CD4-positive, CD25-positive, alpha-beta regulatory T cell (primary cell): Measurements from ENCODE around the gene SLC38A2. TPM values are rescaled to one million over a fixed set of nuclear protein-coding genes. Genes with fewer than 3 reads are reported as not detected.

Experiments used
- ATAC-seq, 2 donors: fragments of 150-1000 bp; cut with Tn5 transposase; one replicate each; pipeline ENCODE4 v1.10.0; 2021; ENCODE audit warnings: low read depth in 2 of 2, moderate number of reproducible peaks in 2 of 2, moderate library complexity in 1 of 2
- DNase-seq, 3 donors: peaks; one replicate each; pipeline versions ENCODE4 v3.0.0 to v3.0.0-alpha.2; 2012 to 2022; ENCODE audit warnings: mixed read lengths in 1 of 3
- H3K27ac ChIP-seq: one replicate; pipeline ENCODE4 v1.7.0; 2013; ENCODE audit warnings: mild to moderate bottlenecking, low read length; ENCODE audit not compliant: insufficient read depth, poor library complexity, severe bottlenecking
- H3K27me3 ChIP-seq: one replicate; pipeline ENCODE4 v1.7.0; 2013; ENCODE audit warnings: low read length; ENCODE audit not compliant: control insufficient read depth, insufficient read depth
- H3K36me3 ChIP-seq: one replicate; pipeline ENCODE4 v1.7.0; 2013; ENCODE audit warnings: mild to moderate bottlenecking, low read length, moderate library complexity; ENCODE audit not compliant: control insufficient read depth, insufficient read depth
- H3K4me1 ChIP-seq: 2 replicates; pipeline ENCODE4 v1.7.0; 2013; ENCODE audit warnings: mild to moderate bottlenecking, low read length; ENCODE audit not compliant: insufficient read depth, control insufficient read depth, poor library complexity, severe bottlenecking
- H3K4me3 ChIP-seq: one replicate; pipeline ENCODE4 v1.7.0; 2013; ENCODE audit warnings: low read depth, mild to moderate bottlenecking, low read length, moderate library complexity
- H3K9me3 ChIP-seq, 2 experiments: 1 replicate in 1 of 2; 2 replicates in 1 of 2; pipeline ENCODE4 v1.7.0; 2013; ENCODE audit warnings: low read length in 2 of 2, mild to moderate bottlenecking in 1 of 2, moderate library complexity in 1 of 2; ENCODE audit not compliant: control insufficient read depth in 2 of 2
- H3K27ac Mint-ChIP-seq, 3 donors: one replicate each; pipeline ENCODE4 v1.8.0; 2020 to 2022; ENCODE audit warnings: mild to moderate bottlenecking in 3 of 3, mixed read lengths in 3 of 3, moderate library complexity in 2 of 3
- H3K27me3 Mint-ChIP-seq: one replicate; pipeline ENCODE4 v1.8.0; 2022; ENCODE audit warnings: mild to moderate bottlenecking, mixed read lengths
- H3K36me3 Mint-ChIP-seq: one replicate; pipeline ENCODE4 v1.8.0; 2020; ENCODE audit warnings: mixed read lengths
- H3K4me1 Mint-ChIP-seq, 4 donors: one replicate each; pipeline ENCODE4 v1.8.0; 2020 to 2022; ENCODE audit warnings: mixed read lengths in 4 of 4, mild to moderate bottlenecking in 1 of 4
- H3K4me3 Mint-ChIP-seq, 4 donors: one replicate each; pipeline ENCODE4 v1.8.0; 2020 to 2022; ENCODE audit warnings: mild to moderate bottlenecking in 4 of 4, mixed read lengths in 4 of 4, moderate library complexity in 3 of 4
- H3K9me3 Mint-ChIP-seq, 7 donors: one replicate each; pipeline ENCODE4 v1.8.0; 2020 to 2022; ENCODE audit warnings: mixed read lengths in 7 of 7, mild to moderate bottlenecking in 3 of 7, moderate library complexity in 2 of 7
- polyA plus RNA-seq, 4 donors: library from polyadenylated mRNA; unstranded; fragments of 300-500 nt; fragmentation: Illumina TruSeq; gene quantifications; one replicate each; pipeline ENCODE4 v1.2.3, GENCODE V29; 2021
- total RNA-seq: library from RNA; stranded (reverse); gene quantifications from one replicate; pipeline ENCODE4 v1.2.3, GENCODE V29; 2022

SLC38A2 gene
- total and polyA plus RNA-seq, 5 donors from 2014 or later: 53.0 to 186 (median 90.1) TPM

DNA sequence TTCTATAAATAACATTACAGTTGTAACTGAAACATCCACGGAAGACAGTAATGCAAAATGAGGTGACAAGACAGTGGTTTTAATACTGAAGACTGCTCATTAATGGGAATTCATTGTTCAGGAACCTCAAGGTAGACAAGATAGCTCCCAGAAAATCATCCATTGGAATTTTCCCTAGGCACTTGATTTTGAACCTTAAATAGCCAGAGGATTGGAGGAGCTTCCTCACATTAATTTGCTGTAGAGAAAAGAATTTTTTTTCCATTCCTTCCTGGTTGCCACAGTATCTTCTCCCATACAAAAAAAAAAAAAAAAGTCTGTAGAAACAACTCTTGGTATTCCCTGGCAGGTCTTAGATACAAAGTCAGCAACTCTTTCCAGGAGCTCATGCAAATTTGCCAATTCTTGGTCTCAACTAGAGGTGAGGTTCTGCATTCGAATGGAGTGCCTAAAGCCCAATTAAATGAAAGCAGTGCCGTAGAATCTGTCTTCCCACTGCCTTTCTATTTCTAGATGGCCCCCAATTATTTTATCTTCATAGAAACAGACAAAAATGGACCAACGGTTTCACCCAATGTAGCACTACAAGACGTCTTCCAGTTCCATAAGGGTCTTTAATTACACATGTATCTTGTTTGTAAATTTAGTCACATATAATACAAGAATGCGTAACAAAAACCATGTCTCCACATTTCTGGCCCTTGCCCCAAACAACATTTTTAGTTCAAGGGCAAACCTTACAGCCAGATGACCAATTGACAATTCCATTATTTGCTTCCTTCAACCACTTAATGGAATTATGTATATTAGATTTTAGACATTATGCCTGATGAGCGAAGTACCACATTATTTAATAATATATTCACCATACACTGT is 13.5 kb downstream of the SLC38A2 start:
- no peak for ATAC-seq
- DNase-seq: no peak
- Histone ChIP-seq H3K4me3 (no peak overlapping the region), H3K36me3 (peaks cover 54% of the 10 kb centered on the region), H3K27me3 (no peaks in the 10 kb centered on the region), H3K27ac (no peak overlapping the region), H3K9me3 (no peaks in the 10 kb centered on the region), H3K4me1 (peaks cover 12% of the 10 kb centered on the region)
- Mint-ChIP-seq H3K27ac (peak overlapping the region in 1 of 3 donors; percentile 14), H3K9me3 (no peaks in the 10 kb centered on the region), H3K4me3 (peak overlapping the region in 1 of 4 donors; percentile 40), H3K27me3 (no peaks in the 10 kb centered on the region), H3K4me1 (peaks cover 26 to 44% (median 32%) of the 10 kb centered on the region in 4 donors), H3K36me3 (peaks cover 50% of the 10 kb centered on the region)

DNA sequence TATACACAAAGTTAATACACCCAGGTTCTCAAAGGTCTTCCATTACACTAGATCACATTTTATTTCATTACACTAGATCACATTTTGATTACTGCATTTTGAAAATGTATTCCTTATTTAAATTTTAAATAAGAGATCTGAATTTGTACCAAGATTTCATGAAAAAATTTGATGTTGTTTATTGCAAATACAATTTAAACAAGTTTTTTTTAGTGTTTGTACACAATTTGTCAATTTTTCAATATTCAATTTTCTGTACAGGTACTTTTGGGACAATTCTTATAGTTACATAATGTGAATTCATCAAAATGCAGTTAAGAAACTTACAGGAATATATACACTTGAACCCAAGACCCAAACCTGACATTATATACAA is 14.3 kb downstream of the SLC38A2 start:
- Histone ChIP-seq H3K4me1 (peaks cover 14% of the 10 kb centered on the region), H3K4me3 (no peak overlapping the region), H3K36me3 (peaks cover 46% of the 10 kb centered on the region), H3K9me3 (no peaks in the 10 kb centered on the region), H3K27me3 (no peaks in the 10 kb centered on the region), H3K27ac (no peak overlapping the region)
- H3K27ac Mint-ChIP-seq: peak overlapping the region in 1 of 3 donors; percentile 5
- H3K4me1 Mint-ChIP-seq: peaks cover 24 to 40% (median 28%) of the 10 kb centered on the region in 4 donors
- no peaks in the 10 kb centered on the region for H3K9me3 Mint-ChIP-seq
- peaks cover 42% of the 10 kb centered on the region for H3K36me3 Mint-ChIP-seq
- ATAC-seq (no peak), DNase-seq (no peak)
- no peak overlapping the region for H3K4me3 Mint-ChIP-seq
- no peaks in the 10 kb centered on the region for H3K27me3 Mint-ChIP-seq

DNA sequence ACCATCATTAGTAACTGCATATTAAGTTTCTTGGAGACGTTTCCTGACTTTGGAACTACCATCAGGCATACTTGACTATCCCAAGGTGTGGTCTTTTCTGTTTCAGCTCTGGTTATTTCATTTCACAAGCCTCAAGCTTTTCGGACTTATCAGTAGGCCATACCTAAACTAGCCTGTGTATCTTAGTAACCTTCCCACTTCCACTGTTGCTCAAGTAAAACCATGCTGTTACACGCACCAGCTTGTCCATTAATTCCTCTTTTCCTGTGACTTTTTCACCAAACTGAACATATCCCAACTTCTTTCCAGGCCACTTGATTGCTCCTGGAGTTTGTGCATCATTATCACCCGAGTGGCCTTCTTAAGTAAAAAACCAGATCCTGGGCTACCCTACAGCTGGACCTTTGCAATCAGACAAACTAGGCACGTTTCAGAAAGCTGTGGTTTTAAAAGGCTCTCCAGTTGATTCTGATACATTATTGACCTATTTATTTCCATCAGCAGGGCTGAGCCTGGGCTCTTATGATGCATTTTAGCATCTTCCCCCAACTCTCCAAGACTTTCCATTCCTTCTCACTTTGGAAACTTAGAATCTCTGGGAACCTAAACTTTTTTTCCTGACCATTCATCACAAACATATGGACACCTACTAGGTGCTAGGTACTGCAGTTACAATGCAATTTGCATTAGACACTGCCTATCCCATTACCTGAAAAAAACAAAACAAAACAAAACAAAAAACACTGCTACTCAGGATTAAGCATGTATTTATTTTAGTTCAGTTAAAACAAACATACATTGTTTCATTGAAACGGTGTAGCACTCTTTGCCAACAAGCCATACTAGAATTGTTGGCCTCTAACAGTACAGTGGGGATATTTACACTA is 14.9 kb downstream of the SLC38A2 start:
- Mint-ChIP-seq H3K27ac (peak overlapping the region; percentile 5 to 55 (median 33)), H3K4me1 (peaks cover 17 to 34% (median 22%) of the 10 kb centered on the region in 4 donors), H3K9me3 (no peaks in the 10 kb centered on the region), H3K4me3 (peak overlapping the region in 1 of 4 donors; percentile 17), H3K36me3 (peaks cover 36% of the 10 kb centered on the region), H3K27me3 (no peaks in the 10 kb centered on the region)
- ATAC-seq (peak in 1 of 2 donors; percentile 18), DNase-seq (peak in 1 of 3 donors; percentile 22)
- Histone ChIP-seq H3K4me3 (no peak overlapping the region), H3K36me3 (peaks cover 40% of the 10 kb centered on the region), H3K27me3 (no peaks in the 10 kb centered on the region), H3K27ac (no peak overlapping the region), H3K4me1 (peaks cover 14% of the 10 kb centered on the region), H3K9me3 (no peaks in the 10 kb centered on the region)

DNA sequence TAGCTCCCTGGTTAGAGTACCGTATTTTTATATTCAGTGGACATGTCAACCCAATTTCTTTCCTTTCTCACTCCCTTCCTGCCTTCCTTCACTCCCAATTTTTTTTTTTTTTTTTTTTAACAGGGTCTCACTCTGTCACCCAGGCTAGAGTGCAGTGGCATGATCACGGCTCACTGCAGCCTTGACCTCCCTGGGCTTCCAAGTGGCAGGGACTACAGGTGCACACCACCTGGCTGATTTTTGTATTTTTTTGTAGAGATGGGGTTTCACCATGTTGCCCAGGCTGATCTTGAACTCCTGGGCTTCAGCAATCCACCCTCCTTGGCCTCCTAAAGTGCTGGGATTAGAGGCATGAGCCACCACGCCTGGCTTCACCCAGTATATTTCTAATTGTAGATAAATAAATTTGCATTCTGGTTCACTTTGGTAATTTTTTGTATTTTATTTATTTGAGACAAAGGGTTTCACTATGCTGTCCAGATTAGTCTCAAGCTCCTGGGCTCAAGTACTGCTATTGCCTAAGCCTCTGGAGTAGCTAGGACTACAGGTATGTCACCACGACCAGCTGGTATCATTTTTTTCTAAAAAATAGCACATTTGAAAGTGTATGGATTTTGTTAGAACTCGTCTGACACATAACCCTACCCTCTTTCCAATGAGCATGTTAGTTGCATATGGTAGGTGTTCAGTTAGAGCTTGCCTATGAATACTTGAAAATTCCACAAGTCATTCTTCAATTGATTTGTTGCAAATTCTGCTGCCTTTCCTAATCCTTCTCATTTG is 15.7 kb downstream of the SLC38A2 start:
- H3K4me3 Mint-ChIP-seq: no peak overlapping the region
- H3K9me3 Mint-ChIP-seq: no peaks in the 10 kb centered on the region
- Histone ChIP-seq H3K9me3 (no peaks in the 10 kb centered on the region), H3K36me3 (peaks cover 33% of the 10 kb centered on the region), H3K4me3 (no peak overlapping the region), H3K27ac (no peak overlapping the region), H3K4me1 (peaks cover 10% of the 10 kb centered on the region), H3K27me3 (no peaks in the 10 kb centered on the region)
- peaks cover 10 to 27% (median 16%) of the 10 kb centered on the region in 4 donors for H3K4me1 Mint-ChIP-seq
- no peaks in the 10 kb centered on the region for H3K27me3 Mint-ChIP-seq
- no peak for ATAC-seq
- peak overlapping the region in 1 of 3 donors; percentile 33 for H3K27ac Mint-ChIP-seq
- H3K36me3 Mint-ChIP-seq: peaks cover 29% of the 10 kb centered on the region
- no peak for DNase-seq

DNA sequence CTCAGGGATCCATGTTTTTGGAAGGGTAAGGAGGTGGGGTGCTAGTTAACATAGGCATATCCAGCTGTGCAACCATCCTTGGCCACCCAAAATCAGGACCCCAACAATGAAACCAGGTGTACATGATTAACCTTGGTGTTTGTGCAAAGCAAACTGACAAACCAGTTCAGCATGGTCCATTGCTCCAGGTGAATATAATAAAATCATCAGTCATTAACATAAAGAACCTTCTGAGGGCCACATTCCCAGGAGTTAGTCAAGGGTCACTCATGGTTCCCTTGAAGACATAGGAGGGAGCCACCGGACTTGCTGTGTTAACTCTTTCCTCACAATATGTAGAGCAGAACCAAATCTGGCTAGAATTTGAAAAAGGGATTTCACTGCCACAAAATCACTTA is 17.8 kb downstream of the SLC38A2 start:
- no peak for DNase-seq
- Histone ChIP-seq H3K36me3 (peaks cover 12% of the 10 kb centered on the region), H3K9me3 (no peaks in the 10 kb centered on the region), H3K4me1 (peaks cover 4% of the 10 kb centered on the region), H3K27me3 (no peaks in the 10 kb centered on the region), H3K27ac (no peak overlapping the region), H3K4me3 (no peak overlapping the region)
- Mint-ChIP-seq H3K27me3 (peaks cover 4% of the 10 kb centered on the region), H3K27ac (peak overlapping the region in 2 of 3 donors; percentile 44 to 68), H3K4me3 (no peak overlapping the region), H3K36me3 (peaks cover 12% of the 10 kb centered on the region), H3K9me3 (peaks cover 0 to 2% (median 0%) of the 10 kb centered on the region in 7 donors), H3K4me1 (peaks cover 0 to 15% (median 10%) of the 10 kb centered on the region in 4 donors)
- ATAC-seq: no peak

DNA sequence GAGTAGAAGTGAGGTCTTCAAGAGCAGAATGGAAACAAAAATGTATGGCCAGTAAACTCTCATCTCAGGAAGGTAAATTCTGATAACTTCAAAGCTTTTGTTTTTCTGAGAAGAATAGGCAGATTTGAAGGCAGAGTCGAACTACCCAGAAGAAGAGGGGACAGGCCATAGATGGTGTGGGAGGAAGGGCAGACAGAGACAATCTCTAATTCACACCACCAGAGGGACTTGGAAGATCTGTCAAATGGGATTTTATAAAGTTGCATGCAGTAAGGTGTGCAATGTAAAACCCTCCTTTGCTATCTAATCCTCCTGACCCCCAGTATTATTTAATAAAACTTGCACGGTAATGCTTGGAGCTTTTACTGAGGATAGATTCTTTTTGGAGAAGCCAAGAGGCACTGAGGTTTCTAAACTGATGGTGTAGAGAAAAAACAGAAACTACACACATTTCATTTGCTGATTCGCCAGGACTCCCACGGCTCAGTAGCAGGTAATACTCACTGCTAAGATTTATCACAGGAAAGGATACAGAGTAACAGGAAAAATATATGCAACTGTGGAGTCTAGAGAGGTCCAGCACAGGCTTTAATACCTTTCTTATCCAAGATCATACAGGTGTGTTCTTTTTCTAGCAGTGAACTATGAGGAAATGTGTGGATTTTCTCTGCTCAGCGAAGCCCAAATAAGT is 18.3 kb downstream of the SLC38A2 start:
- H3K27ac Mint-ChIP-seq: peak overlapping the region in 1 of 3 donors; percentile 44
- DNase-seq (peak in 1 of 3 donors; percentile 66), ATAC-seq (peak; percentile 24 to 43)

More for the DNA sequence above, 18.3 kb downstream of the SLC38A2 start:
- Histone ChIP-seq H3K4me3 (no peak overlapping the region), H3K27ac (no peak overlapping the region), H3K36me3 (peaks cover 7% of the 10 kb centered on the region), H3K9me3 (no peaks in the 10 kb centered on the region), H3K4me1 (peaks cover 4% of the 10 kb centered on the region), H3K27me3 (no peaks in the 10 kb centered on the region)
- H3K27me3 Mint-ChIP-seq: peaks cover 4% of the 10 kb centered on the region
- peaks cover 0 to 17% (median 10%) of the 10 kb centered on the region in 4 donors for H3K4me1 Mint-ChIP-seq
- H3K4me3 Mint-ChIP-seq: no peak overlapping the region
- H3K9me3 Mint-ChIP-seq: peaks cover 0 to 2% (median 0%) of the 10 kb centered on the region in 7 donors
- H3K36me3 Mint-ChIP-seq: peaks cover 7% of the 10 kb centered on the region
